GM21528 (cell line): ENCODE data around the gene TTLL9.
A peak's percentile ranks its signal among the peaks of the same experiment; 100 is the strongest.

Experiments
- ATAC-seq: cut with Tn5 transposase; IDR thresholded peaks from one replicate; pipeline ENCODE4 v1.9.1; 2021; ENCODE audit warnings: mild to moderate bottlenecking, moderate library complexity; ENCODE audit not compliant: unreplicated experiment, low FRiP score

TTLL9 gene

DNA sequence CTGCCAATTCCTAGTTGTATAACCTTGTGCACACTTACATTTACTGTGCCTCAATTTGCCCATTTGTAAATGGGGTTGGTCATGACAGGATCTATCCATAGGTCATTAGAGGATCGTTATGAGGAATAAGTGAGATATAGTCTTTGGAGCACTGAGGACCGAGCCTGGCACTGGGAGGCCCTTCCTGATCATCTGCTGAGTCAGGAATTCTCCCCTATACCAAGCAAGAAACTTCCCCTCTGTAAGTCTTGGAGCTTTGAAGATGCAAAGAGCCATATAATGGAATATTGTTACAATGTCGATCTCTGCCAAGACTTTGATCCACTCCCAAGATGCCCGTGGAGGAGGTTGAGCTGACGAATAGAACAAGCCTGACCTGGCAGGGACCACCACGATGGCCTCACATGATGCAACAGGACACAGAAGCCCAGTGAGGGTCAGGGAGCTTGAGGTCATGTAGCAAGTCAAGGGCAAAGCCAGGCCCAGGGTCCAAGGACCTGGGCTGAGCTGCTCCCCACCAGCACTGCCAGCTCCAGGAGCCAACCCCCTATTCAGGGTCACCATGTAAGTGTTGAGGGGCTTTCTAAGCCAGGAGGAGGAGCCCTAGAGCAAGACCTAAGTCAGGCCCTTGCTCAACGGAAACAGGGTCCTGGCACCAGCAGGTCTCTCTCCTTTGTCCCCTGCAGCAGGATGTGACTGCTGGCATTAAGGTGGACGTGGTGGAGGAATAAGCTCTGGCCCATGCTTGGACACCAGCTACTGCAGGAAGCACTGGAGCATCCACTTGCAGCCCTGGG, 64.7 kb downstream of the TTLL9 start:
- ATAC-seq: no peak

DNA sequence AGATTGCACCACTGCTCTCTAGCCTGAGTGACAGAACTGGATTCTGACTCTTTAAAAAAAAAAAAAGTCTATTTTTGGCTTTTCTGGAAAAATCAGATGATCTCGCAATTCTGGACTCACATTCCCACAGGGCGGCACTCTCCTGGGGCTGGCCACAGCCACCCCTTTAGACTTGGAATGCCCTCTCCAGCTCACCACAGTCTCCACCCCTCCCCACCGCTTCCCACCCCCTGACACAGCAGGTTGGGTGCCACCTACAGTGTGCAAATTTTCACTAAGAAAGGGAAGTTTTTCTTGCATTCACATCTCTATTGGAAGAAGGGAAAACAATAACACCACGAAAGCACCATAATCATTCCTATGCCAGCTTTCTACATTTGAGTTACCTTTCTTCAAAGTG, 66.0 kb downstream of the TTLL9 start:
- ATAC-seq: no peak

DNA sequence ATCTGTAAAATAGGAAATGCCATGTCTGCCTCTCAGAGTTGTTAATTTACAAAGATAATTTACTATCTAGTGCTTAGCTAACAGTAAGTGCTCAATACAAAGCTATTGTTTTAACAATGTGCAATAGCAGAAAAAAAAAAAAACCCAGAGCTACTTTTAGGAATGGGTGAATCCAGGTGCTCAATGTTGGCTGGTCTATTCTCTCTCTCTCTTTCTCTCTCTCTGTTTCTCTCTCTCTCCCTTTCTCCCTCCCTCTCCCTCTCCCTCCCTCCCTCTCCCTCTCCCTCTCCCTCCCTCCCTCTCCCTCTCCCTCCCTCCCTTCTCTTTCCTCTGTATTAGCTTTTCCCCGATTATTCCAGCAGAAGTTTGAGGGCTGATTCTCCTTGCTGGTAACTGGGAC, 67.4 kb downstream of the TTLL9 start:
- ATAC-seq: no peak

DNA sequence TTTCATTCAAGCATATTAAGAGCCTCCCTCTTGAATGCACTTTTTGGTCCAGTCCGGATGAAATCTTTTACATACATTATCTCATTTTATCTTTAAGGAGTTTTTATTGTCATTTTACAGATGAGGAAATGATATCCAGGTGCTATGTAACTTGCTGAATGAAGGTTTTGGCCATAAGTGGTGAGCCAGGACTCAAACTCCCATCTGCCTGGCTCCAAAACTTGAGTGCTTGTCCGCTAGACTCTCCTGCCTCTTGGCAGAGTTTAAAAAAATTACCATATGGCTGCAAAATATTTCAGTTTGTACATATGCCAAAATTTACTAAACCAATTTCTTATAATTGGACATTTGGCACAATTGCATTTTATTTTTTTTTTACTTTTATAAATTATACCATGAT, 69.2 kb downstream of the TTLL9 start:
- ATAC-seq: no peak

DNA sequence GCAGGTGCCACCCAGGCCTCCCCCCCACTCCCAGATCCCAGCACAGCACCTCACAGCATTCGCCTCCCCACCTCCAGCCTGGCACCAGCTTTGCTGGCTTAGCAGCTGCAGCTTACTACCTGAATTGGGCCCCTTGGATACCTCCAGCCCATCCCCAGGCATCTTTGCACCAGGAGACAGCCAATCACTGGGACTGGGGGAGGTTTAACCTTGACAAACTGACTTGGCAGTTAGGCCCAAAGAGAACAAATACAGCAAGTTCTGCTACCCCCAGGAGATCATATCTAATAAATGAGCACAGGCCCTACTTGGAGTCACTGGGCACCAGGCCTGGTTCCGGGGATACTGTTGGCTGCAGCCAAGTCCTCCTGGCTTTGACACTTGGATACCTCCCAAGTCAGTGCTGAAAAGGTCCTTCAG, 72.6 kb downstream of the TTLL9 start:
- no peak for ATAC-seq

DNA sequence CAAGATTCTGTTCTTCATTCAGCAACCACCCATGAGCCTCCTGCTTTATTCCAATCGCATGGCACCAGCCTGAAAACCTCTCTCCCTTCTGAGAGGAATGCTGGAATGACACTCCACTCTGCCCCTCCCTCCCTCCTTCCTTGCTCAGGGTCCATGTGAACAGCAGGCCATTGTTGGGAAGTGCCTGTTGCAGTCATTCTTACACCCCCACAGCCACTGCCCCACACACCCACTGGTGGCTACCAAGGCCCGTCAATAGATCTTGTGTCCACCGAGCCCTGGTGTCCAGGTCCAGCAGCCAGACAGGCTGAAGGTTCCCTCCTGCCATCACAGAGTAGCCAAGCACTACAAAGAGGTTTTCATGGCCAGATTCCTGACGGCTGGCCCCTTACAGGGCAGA, 74.9 kb downstream of the TTLL9 start:
- no peak for ATAC-seq

DNA sequence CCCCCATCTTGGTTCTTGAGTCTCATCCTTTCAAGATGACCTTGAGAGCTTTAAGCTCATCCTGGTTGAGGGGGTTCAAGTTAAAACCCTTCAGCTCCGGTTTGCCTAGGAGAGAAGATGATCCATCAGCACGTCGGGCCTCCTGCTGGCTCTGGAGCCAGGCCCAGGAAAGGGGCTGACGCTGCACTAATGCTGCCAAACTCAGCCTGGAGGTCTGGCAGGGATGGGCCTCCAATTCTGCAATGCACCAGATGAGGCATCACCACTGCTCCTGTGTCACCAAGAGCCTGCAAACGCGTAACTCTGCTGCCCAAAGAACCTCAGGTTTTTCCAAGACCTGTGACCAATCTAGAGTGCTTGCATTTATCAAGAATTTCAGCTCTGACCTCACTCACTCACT, 75.4 kb downstream of the TTLL9 start:
- ATAC-seq: no peak

DNA sequence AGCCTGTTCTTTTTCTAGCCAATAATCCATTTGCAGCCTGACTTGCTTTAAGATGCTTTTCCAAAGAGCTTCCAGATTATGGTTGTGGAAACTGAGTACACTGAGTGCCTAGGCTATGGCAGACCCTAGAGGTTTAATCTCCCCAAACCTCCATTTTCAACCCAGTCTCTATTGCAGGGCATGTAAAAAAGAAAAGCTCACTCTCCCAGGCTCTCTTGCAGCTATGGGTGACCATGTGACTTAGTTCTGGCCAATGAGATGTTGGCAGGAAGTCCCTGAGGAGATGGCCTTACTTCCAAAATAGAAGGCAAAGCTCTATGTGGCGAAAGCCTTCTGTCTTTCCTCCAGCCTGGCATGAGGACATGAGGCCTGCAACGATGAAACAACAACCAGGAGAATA, 77.6 kb downstream of the TTLL9 start:
- ATAC-seq: no peak

DNA sequence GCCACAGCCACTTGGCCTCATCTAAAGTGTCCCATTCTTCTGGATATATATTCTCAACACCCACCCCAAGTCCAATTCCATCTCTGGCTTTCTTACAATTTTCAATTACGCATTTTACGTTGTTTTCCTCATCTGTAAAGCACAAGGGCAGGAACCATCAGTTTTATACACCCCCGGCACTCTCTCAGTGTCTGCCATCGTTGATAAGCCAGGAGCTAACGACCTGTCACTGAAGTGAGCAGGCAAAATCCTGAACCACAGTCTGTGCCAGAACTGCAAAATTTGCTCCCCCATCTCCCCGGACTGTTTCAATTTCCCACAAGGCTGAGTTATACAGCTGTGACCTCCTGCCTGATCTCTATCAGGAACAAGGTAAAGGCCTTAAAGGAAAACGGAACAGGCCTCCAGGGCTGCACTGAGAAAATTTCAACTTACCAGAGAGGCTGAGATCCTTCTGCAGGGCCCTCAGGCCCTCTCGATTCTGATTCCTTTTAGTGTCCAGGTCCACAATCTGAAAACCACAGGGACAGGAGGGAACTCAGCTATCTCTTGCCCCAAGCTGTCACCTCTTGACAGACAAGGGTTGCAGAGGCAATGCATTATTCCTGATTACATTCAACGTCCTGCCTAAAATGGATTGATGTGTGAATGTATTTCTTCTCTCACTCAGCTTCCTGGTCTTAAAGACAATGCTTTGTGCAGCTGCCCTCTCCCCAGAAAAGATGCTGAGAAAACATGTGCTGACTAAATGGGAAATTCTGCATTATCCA, 79.6 kb downstream of the TTLL9 start:
- no peak for ATAC-seq

DNA sequence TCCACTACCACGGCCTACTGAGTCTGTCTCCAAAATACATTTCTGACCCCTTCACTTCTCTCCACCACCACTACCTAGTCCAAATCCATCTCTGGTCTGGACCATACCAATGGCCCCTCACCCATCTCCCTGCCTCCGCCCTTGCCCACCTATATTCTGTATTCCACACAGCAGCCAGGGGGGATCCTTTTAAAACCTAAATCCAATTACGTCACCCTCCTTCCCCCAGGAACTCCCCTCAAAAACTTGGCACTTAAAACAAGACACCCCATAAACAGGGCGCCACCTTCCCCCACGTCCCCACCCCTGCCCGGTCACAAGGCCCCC, 80.7 kb downstream of the TTLL9 start:
- no peak for ATAC-seq

DNA sequence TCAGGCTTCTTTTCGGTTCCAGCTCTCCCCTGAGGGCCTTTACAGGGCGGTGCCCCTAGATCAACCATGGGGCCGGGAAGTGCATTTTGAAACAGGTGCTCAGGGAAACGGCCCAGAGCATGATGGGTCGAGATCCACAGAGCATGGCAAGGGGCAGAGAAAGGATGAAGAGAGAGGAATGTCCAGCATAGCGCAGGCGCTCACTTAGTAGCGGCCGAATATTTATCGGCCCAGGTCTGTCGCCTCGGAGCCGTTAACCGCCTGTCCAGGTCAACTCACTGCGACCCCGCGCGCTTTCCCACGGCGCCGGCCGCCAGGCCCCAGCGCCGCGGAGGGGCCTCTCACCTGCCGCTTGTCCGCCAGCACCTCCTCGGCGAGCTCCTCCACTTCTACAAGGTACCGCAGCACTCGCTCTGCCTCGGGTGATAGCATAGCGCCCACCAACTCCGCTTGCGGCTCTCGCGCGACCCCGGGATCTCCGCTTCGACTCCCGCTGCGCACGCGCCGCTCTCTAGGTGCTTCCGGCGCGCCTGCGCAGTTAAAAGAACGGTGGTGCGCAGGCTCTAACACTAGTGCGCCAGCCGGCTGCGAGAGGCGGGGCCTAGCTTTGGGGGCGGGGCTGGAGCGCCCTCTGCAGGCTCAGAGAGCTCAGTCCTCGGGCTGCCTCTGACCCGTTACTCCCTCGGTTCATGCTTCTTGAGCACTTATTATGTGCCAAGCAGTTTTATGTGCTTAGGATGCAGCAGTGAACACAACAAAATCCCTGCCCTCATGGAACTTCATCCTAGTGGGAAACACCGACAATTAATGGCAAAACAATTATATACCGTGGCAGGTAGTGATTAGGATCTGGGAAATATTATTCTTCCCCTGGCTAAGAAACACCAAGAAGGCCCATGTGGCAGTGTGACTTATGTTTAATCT, 81.4 kb downstream of the TTLL9 start, which contains the start of gene PDRG1:
PDRG1 (minus strand) TSS at position 517 of the 924 bp plus-strand sequence; CDS start at position 432, 85 bp downstream.
- peak; percentile 76 for ATAC-seq

DNA sequence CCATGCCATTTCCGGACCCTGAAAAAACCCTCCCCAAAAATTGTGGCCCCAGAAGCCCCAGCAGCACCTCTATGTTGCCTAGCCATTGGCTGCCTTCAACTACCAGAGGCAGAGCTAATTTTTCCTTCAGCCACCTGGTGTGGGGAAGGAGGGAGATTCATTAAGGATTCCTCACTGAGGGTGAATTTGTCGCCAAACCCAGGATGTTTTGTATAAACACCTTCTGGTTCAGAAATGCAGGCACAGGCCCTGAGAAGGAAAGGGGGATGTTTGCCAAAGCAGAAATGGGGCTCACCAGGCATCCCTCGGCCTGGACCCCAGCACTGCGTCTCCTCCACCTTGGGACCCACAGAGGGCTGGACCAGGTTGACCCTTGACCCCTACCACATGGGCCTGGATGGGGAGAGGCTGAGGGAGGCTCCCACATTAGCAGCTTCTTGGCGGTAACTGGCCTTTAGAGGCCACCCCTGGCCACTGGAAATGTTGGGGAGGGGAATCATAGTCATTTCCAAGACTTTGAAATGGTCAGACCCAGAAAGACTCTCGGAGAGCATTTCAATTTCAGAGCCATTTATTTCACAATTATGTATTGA, 83.2 kb downstream of the TTLL9 start:
- no peak for ATAC-seq

DNA sequence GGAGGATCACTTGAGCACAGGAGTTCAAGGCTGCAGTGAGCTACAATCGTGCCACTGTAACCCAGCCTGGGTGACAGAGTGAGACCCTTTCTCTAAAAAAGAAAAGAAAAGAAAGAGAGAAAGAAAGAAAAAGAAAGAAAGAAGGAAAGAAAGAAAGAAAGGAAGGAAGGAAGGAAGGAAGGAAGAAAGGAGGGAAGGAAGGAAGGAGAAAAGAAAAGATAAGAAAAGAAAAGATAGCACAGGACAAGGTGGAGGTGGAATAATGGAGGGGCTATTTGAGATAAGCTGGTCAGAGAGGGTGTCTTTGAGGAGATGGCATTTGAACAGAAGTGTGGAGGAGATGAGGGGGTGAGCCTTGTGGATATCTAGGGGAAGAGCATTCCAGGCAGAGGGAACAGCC, 84.1 kb downstream of the TTLL9 start:
- ATAC-seq: no peak

DNA sequence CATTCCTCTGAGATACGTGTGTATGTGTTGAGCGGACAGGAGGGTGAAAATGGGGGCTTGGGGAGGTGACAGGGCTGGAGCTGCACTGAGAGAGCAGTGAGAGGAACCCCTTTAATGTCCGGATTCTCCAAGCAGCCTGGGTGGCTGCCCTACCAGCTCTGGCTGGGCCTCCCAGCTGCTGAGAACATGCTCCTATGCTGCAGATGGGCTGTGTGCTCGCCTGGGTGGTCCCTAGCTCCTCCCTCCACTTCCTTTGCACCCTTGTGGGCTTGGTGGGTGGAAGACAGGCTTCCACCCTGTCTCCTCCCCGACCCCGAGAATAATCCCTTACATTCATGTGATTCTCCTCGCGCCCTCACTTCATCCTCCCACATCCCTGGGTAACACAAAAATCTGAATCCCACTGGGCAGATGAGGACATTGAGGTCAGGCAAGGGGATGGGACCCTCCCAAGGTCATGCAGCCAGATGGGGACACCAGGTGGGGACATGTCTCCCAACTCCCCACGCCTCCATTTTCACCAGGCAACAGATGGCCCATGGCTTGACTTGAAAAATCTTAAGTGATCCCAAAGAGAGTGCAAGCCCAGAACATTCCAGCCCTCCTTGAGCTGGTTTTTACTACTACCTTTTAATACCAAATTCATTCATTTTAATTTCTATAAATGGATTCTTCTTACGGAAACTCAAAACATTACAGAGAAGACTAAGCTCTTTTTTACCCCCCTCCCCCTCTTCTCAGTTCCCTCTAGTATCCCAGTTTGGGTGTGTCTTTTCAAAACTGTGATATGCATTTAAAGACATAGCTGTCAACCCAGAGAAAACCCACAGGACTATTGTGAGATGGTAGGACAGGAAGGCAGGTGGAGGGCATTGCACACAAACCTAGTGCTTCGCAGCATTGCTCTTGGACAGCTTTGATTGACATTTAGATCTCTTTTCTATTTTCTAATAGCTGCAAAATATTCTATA, 86.4 kb downstream of the TTLL9 start:
- no peak for ATAC-seq

DNA sequence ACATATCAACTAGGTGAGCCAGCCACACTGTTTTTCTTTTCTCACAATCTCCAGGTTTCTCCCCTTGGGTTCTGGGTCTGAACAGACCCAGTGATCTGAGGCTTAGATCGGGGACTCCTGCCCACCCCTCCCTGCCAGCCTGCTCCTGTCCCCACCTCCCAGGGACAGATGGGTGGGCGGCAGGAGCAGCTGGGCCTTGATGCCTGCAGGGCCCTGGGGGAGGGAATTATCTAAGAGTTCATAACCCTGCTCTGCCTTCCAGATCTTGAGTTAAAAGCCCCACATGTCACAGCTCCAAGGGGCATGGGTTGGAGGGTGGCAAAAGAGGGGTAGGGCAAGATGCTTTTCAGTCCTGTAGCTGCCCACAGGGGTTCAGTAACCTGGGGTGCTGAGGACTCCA, 92.3 kb downstream of the TTLL9 start:
- ATAC-seq: no peak

DNA sequence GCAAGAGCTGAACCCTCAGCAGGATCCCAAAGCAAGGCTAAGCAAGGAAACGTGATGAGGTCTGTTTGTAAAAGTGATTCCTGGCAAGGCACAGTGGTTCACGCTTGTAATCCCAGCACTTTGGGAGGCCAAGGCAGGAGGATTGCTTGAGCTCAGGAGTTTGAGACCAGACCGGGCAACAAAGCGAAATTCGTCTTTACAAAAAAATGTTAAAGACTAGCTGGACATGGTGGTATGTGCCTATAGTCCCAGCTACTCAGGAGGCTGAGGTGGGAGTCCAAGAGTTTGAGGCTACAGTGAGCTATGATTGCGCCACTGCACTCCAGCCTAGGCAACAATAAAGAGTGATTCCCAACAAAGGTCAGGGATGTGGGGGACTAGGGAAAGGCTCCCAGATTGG, 93.5 kb downstream of the TTLL9 start:
- ATAC-seq: no peak

DNA sequence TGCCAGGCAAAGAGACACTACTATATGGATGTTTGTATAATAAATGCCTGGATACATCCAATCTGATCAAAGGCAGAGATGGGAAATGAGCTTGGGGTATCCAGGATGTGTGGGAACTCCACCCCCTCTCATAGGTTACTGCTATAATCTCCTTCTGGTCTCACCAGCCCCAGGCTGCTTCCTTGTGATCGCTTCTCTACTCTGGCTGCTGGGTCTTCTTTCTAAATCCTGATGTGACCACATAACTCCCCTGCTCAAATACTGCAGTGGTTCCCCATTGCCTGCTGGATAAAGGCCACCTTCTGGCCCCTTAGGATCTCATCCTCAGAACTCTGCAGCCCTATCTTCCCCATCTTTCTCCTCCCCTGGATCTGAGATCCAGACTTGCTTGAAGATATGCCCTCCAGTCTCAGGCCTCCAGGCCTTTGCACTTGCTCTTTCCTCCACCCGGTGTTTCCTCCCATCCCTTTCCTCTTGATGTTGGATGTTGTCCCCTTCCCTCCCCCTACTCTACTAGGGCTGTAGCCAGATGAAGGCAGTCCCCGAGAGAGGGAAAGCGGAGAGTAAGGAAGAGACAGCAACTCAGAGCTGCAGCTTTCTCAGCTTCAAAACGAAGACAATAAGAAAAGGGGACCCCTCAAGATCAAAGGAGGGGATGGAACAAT, 96.7 kb downstream of the TTLL9 start:
- ATAC-seq: no peak

DNA sequence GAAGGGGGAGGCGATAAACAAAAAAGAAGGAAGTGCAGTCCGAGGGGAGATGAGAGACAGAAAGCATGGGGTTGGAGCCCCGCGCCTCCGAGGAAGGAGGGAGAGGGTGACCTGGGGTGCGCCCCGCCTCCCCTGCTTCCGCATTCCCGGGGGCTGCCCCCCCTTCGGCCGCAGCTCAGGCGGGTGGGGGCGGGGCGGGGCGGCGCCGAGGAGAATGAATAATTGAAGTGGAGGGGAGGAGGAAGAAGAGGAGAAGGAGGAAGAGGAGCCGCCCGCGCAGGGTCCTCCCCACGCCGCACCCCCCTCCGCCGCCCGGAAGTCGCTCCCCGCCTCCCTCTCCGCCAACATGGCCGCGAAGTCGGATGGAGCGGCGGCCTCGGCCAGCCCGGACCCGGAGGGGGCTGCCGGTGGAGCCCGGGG, 97.4 kb downstream of the TTLL9 start, which contains the start of gene XKR7:
XKR7 (plus strand) TSS at position 322 of the 420 bp plus-strand sequence; CDS start at position 347, 25 bp downstream.
- ATAC-seq: no peak
